GM21619 (cell line): Measurements from ENCODE around the gene SRCAP.

Experiments
- ATAC-seq: cut with Tn5 transposase; IDR thresholded peaks from one replicate; pipeline ENCODE4 v1.9.1; 2021; ENCODE audit not compliant: unreplicated experiment

SRCAP gene

DNA sequence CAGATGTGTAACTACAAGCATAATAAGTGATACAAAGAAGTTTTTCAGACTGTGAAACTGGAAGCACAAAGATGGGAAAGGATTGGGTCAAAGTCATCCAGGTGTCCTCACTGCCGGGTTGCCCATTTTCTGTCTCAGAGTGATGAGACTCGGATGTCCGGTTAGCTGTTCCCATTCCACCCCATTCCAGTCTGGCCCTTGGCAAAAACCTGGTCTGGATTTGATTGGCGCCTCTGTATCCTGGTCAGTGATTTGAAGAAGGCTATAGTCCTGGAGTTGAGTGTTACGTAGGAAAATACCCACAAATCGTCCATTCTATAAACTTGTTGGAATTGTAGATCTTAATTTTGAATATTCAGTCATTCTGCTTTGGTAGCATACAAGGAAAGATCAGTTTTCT is 29.4 kb downstream of the SRCAP start:
- ATAC-seq = no peak

DNA sequence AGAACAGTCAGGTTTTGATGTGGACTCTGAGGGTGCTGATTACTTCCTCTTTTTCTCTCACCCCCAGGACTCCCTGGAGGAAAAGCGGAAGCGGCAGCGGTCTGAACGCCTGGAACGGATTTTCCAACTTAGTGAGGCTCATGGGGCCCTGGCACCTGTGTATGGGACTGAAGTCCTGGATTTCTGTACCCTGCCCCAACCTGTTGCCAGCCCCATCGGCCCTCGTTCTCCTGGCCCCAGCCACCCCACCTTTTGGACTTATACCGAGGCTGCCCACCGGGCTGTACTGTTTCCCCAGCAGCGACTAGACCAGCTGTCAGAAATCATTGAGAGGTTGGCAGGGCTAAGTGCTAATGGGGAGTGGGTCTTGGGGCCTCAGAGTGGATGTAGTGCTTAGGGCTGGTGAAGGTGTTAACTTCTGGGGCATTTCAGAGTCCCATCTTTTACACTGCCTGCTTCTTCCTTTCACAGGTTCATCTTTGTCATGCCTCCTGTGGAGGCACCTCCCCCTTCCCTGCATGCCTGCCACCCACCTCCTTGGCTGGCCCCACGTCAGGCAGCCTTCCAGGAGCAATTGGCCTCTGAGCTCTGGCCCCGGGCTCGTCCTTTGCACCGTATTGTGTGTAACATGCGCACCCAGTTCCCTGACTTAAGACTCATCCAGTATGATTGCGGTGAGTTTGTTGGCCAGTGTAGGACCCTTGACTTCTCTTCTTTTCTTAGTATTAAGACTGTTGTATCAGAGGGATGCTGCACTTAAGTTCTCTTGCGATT is 30.1 kb downstream of the SRCAP start:
- ATAC-seq = no peak

DNA sequence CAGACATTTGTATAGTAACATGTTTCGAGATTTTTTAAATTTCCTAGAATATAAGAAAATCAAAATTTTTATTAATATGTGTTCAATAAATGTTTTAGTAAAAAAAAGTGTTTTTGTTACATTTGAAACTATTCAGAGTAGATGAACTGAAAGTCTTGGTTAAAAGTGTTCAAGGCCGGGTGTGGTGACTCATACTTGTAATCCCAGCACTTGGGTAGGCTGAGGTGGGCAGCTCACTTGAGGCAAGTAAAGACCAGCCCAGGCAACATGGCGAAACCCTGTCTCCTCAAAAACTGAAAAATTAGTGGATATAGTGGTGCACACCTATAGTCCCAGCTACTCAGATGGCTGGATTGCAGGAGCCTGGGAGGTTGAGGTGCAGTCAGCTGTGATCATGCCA is 32.4 kb downstream of the SRCAP start:
- ATAC-seq = no peak

DNA sequence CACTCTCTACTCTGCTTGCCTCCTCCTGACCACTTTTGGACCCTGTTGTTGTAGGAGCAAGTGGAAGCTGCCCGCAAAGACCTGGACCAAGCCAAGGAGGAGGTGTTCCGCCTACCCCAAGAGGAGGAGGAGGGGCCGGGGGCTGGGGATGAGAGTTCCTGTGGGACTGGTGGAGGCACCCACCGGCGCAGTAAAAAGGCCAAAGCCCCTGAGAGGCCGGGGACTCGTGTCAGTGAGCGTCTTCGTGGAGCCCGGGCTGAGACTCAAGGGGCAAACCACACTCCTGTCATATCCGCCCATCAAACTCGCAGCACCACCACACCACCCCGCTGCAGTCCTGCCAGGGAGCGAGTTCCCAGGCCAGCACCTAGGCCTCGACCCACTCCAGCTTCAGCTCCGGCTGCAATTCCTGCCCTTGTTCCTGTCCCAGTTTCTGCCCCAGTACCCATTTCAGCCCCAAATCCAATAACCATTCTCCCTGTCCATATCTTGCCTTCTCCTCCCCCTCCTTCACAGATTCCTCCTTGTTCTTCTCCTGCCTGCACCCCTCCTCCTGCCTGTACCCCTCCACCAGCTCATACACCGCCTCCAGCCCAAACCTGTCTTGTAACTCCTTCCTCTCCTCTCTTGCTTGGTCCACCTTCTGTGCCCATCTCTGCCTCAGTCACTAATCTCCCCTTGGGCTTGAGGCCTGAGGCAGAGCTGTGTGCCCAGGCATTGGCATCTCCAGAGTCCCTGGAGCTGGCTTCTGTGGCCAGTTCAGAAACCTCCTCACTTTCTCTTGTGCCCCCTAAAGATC is 38.2 kb downstream of the SRCAP start:
- ATAC-seq = no peak

DNA sequence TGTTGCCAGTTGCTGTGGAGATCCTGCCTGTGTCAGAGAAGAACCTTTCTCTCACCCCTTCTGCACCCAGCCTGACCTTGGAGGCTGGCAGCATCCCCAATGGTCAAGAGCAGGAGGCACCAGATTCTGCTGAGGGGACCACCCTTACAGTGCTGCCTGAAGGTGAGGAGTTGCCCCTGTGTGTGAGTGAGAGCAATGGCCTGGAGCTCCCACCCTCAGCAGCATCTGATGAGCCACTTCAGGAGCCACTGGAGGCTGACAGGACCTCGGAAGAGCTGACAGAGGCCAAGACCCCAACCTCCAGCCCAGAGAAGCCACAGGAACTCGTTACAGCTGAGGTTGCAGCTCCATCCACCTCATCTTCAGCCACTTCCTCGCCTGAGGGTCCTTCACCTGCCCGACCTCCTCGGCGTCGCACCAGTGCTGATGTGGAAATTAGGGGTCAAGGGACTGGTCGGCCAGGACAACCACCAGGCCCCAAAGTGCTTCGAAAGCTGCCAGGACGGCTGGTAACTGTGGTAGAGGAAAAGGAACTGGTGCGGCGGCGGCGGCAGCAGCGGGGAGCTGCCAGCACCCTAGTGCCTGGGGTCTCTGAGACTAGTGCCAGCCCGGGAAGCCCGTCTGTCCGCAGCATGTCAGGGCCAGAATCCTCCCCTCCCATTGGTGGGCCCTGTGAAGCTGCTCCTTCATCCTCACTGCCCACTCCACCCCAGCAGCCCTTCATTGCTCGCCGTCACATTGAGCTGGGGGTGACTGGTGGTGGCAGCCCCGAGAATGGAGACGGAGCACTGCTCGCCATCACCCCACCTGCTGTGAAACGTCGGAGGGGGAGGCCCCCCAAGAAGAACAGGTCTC is 39.0 kb downstream of the SRCAP start:
- ATAC-seq = no peak

DNA sequence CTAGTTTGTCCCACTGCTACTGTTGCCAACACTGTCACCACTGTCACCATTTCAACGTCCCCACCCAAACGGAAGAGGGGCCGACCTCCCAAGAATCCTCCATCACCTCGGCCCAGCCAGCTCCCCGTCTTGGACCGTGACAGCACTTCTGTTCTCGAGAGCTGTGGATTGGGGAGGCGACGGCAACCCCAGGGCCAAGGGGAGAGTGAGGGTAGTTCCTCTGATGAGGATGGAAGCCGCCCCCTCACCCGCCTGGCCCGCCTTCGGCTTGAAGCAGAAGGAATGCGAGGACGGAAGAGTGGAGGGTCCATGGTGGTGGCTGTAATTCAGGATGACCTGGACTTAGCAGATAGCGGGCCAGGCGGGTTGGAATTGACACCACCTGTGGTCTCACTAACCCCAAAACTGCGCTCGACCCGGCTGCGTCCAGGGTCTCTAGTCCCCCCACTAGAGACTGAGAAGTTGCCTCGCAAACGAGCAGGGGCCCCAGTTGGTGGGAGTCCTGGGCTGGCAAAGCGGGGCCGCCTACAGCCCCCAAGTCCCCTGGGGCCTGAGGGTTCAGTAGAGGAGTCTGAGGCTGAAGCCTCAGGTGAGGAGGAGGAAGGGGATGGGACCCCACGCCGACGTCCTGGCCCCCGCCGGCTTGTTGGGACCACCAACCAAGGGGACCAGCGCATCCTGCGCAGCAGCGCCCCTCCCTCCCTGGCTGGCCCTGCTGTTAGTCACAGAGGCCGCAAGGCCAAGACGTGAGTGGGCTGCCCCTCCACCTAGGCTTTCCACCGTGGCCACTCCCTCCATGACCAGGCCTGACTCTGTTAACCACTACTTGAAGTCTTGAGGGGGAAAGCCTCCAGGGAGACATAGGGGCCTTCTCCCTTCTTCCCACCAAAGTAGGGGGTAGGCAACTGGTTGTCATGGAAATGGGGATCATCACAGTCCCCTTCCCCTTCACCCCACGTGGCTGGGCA is 40.3 kb downstream of the SRCAP start:
- ATAC-seq = no peak

DNA sequence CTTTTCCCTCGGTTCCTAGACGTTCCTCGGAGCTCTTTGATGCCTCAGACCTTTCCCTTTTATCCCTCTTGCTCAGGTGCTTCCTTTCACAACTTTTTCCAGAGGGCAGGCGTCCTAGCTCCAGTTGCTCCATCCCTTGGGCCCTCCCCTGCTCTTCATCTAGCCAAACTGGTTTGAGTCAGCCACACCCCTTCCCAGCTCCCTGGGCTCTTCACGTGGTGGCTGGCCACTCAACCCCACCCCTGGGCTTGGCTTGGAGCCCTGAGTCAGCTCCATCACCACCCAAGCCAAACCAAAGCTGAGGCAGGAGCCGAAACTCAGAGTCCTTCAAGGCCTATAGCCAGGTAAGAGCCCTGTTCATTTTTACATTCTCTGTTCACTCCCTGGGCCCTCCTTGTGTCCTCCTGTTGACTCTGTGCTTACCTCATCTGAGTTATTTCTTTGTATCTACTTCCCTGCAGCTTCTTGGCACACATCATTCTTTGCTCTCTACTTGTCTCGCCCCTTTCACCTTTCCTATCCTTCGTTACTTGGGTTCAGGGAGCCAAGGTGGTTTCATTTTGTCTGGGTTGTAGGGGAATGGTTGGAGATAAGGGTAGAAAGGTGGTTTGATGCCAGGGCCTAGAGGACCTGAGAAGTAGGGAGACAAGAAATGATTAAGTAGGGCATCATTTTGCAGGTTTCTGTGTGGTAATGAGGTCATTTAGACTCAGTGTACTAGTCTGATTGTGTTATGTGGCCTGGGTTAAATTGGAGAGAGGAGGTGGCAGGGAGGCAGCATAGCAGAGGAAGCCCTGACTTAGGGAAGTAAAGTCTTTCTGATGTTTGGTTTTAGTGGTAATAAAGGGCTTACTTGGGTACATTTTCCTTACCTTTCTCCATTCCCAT is 41.6 kb downstream of the SRCAP start:
- ATAC-seq = no peak

DNA sequence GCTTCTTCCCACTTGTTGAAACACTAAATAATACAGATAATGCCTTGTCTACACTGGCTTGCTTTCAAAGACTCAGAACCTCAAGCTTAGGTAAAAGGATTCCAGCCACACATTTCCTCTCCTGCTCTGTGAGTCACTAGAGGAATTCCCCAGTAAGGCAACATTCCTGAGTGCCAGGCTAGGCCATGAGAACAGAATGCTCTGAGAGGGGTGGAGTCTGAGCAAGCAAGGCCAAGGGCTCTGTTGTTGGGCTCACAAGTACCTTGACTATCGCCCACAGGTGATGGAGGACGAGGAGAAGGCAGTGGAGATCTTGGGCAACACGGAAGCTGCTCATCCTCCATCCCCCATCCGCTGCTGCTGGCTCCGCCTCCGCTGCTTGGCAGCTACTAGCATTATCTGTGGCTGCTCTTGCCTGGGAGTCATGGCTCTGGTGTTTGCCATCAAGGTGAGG is 42.5 kb downstream of the SRCAP start:
- ATAC-seq = no peak

DNA sequence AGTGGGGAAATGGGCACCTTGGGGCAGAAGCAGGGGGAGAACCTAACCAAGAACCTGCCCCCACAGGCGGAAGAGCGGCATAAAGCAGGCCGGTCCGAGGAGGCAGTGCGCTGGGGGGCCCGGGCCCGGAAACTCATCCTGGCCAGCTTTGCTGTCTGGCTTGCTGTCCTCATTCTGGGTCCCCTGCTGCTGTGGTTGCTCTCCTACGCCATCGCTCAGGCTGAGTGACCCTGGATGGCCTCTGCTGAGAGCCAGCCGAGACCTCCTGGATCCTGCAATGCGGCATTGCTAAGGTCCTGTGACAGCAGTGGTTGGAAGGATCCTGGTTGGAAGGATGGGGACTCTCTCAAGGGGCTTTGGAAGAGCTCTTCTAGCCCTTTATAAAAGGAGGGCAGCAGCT is 44.7 kb downstream of the SRCAP start:
- no peak for ATAC-seq

DNA sequence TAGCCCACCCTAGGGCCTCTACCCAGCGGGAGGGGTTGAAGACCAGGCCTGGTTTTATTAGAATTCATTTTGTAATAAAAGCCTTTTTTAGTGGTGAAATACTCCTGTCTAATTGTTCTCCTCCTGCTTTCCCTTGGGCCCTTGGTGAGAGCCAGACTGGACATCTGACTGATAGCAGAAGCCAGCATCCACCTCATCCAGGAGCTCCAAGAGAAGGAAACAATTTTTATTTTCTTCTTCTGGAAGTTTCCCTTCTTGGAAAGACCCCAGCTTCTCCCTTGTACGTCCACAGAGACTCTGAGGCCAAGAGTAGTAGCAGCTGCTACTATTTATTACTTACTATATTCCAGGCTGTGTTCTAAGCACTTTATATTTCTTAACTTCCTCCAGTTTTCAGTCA is 45.2 kb downstream of the SRCAP start:
- no peak for ATAC-seq

DNA sequence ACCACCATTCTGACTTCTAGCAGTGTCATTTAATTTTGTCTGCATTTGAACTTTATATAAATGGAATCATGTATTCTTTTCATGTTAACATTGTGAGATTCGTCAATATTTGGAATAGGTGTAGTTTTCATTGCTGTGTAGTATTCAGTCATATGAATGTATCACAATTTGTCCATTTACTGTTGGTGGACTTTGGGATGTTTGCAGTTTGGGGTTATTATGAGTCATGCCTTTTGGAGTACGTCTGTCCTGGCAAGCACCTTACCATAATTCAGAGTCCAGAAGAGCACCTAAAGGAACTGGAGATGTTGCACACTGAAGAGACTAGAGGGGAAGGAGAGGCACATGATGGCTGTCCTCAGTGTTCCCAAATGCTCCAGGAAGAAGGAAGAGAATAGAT is 46.1 kb downstream of the SRCAP start:
- ATAC-seq = no peak

DNA sequence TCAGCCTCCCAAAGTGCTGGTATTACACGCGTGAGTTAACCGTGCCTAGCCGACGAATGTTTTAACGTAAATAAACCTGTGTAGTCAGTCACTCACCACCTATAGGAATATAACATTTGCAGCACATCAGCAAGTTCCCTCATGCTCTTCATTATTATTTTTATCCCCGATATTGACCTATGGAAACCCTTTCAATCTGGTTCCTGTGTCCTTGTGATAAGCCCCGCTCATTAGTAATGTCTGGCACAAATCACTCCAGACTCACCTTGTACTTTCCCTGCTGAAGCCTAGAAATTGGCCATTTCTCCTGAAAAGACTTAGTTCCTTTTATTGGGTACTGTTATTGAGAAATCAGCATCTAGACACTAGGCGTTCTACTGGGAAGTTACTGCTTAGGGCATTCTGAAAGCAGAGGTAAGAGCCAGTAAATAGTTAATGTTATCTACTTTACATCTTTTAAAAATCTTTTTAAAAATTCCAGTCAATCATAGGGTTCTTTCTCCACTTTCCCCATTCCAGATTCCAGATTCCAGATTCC is 47.7 kb downstream of the SRCAP start:
- no peak for ATAC-seq

DNA sequence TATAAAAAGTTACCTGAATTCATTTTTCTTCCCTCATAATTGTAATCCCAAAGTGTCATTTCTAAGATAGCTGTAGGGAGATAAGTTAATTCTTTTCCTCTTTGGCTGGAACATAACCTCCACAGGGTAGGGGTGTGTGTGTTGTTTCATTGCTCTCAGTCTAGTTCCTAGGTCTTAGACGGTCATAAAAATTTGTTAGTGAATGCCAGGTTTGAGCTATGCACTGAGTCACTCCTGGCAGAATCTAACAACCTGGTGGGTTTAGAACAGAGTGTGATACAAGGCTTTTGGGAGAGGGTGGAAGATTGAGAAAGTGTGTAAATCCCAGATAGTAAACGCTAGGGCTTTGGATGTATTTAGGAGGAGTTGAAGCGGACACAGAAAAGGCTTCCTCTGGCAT is 48.4 kb downstream of the SRCAP start:
- no peak for ATAC-seq

DNA sequence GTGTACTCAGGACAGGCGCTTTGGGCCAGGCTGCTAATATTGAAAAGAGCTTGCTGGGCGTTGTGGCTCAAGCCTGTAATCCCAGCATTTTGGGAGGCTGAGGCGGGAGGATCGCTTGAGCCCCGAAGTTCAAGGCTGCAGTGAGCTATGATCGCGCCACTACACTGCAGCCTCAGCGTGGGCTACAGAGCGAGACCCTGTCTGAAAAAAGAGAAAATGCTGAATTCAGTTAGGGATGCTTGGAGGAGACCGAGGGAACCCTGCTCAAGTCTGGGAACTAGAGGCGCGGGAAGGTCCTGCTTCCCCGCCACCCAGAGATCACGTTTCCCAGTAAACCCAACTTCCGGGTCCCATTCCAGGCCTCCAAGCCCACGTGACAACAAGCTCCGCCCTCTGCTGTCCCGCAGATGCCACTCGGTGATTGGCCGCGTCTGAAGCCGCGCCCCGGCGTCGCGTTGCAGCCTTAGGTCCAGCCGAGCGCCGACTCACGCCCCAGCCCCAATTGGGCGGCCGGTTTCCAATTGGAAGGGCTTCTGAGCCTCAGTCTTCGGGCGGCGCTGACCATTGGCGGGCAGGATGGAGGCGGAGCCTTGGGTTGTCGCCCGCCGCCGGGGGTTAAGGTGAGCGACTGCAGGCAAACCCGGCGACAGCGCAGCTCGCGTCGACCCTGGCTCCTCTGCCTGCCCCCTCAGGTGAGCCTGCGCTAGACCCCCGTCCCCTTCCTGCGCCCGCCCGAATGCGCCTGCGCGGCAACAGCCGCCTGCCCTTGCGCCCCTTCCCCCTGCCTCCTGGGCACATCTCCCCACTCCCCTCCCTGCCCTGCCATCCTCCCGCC is 49.0 kb downstream of the SRCAP start, which contains the start of gene PHKG2:
Gene PHKG2, plus strand, starts transcription at position 627 of the 835 bp plus-strand sequence. CDS start 396 bp downstream, outside the sequence.
- peak; percentile 94 for ATAC-seq

DNA sequence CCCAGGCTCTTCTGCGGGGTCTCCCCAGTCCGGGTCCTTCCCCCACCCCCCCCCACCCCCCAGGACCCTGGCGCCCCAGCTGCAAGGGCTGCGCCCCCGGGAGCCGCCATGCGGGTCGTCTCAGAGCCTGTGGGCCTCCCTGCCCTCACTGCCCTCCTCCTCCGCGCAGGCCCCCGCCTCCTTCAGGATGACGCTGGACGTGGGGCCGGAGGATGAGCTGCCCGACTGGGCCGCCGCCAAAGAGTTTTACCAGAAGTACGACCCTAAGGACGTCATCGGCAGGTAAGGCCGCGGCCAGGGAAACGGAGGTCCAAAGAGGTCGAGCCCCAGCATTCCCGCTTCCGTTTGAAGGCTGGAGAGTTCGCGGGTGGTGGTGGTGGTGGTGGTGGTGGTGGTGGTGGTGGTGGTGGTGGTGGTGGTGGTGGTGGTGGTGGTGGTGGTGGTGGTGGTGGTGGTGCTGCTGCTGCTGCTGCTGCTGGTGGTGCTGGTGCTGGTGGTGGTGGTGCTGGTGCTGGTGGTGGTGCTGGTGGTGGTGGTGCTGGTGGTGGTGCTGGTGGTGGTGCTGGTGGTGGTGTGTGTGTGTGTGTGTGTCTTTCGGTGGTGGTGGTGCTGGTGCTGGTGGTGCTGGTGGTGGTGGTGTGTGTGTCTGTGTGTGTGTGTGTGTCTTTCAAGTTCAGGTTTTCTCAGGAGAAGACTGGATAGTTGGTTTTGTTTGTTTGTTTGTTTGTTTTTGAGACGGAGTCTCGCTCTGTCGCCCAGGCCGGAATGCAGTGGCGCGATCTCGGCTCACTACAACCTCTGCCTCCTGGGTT is 49.9 kb downstream of the SRCAP start:
- no peak for ATAC-seq

DNA sequence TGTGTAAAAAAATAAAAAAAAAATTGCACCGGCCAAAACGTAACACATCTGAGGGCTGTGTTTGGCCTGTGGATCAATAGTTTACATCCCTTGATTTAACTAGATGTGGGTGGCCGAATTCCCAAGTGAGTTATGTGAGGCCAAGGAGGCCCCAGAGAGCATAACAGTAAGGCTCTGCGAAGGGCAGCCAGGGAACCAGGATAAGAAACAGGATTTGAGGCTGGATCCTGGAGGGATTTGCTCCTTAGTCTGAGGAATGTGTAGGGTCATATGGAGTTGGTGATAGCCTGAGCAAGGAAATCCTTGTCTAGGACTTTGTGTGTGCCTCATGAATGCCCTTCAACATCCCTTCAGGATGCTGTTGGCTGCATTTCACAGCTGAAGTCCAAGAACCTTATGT is 51.2 kb downstream of the SRCAP start:
- no peak for ATAC-seq

DNA sequence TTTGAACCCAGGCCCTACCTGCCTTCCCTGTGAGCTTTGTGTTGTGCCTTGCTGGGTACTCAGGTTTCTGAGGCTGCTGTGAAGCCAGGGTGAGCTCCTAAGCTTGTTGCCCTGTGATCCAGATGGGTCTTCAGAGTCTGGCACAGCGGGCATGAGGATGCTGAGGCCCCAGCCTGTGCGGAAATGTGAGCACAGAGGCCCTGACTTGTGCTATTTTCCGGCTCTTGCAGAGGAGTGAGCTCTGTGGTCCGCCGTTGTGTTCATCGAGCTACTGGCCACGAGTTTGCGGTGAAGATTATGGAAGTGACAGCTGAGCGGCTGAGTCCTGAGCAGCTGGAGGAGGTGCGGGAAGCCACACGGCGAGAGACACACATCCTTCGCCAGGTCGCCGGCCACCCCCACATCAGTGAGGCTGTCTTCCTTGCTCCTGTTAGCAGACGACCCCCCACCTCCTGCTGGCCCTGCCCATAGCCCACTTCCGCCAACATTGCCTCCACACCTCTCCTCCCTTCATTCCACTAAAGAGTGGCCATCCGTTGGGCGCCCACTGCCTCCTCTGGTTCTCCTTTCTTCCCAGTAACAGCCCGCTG is 52.0 kb downstream of the SRCAP start:
- no peak for ATAC-seq
